Measurements from ENCODE around the gene NPSR1.

DNA sequence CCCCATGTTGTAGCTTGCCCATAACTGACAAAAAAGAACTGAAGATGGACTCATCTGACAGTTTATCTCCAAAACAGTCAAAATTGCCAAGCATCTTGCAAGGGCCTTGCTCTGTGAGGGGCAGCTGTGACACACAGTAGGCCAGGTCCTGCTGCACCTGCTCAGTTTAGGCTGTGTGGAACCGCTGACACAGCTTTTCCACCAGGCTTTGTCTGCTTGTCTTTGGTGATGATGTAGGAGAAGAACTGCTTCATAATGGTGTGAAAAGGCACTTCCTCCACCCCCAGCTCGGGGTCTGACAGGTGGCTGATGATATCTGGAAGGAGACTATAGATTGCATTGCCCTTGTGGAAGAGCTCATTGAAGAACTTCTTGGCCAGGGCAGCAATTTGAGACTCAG, 92.6 kb downstream of the NPSR1 start:
- TF ChIP-seq, protein P1, sequence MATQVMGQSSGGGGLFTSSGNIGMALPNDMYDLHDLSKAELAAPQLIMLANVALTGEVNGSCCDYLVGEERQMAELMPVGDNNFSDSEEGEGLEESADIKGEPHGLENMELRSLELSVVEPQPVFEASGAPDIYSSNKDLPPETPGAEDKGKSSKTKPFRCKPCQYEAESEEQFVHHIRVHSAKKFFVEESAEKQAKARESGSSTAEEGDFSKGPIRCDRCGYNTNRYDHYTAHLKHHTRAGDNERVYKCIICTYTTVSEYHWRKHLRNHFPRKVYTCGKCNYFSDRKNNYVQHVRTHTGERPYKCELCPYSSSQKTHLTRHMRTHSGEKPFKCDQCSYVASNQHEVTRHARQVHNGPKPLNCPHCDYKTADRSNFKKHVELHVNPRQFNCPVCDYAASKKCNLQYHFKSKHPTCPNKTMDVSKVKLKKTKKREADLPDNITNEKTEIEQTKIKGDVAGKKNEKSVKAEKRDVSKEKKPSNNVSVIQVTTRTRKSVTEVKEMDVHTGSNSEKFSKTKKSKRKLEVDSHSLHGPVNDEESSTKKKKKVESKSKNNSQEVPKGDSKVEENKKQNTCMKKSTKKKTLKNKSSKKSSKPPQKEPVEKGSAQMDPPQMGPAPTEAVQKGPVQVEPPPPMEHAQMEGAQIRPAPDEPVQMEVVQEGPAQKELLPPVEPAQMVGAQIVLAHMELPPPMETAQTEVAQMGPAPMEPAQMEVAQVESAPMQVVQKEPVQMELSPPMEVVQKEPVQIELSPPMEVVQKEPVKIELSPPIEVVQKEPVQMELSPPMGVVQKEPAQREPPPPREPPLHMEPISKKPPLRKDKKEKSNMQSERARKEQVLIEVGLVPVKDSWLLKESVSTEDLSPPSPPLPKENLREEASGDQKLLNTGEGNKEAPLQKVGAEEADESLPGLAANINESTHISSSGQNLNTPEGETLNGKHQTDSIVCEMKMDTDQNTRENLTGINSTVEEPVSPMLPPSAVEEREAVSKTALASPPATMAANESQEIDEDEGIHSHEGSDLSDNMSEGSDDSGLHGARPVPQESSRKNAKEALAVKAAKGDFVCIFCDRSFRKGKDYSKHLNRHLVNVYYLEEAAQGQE (IDR thresholded peaks at IDR 0.05) = no peak
- TF ChIP-seq RAD21 (IDR thresholded peaks at IDR 0.05) (no peak), MAX (IDR thresholded peaks at IDR 0.05) (no peak)
- TF ChIP-seq, protein P2, sequence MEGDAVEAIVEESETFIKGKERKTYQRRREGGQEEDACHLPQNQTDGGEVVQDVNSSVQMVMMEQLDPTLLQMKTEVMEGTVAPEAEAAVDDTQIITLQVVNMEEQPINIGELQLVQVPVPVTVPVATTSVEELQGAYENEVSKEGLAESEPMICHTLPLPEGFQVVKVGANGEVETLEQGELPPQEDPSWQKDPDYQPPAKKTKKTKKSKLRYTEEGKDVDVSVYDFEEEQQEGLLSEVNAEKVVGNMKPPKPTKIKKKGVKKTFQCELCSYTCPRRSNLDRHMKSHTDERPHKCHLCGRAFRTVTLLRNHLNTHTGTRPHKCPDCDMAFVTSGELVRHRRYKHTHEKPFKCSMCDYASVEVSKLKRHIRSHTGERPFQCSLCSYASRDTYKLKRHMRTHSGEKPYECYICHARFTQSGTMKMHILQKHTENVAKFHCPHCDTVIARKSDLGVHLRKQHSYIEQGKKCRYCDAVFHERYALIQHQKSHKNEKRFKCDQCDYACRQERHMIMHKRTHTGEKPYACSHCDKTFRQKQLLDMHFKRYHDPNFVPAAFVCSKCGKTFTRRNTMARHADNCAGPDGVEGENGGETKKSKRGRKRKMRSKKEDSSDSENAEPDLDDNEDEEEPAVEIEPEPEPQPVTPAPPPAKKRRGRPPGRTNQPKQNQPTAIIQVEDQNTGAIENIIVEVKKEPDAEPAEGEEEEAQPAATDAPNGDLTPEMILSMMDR (IDR thresholded peaks at IDR 0.05; ENCODE audit: low read depth, low read length, missing input control) = no peak
